HL-60/S4 treated with retinoic acid at 250 ng/mL for 4 days and 3 days (cell line): ENCODE results near the gene SCRN1.
"Not testable (repeated sequence)": the region's sequence is repeated elsewhere in the genome, so short reads cannot be mapped to it uniquely, and the experiment has no call there.

ENCODE experiments used
- in situ Hi-C: fragments of 300-500 bp; cut with MboI; formaldehyde crosslinking; loops from 2 replicates; pipeline ENCODE4 v1.7.0; 2022; ENCODE audit warnings: low sequenced_read_pairs

Gene SCRN1

GRCh38 chr7:29893351-29893965 is 96.1 kb downstream of the SCRN1 start:
- in situ Hi-C loops, result no loop called here

DNA sequence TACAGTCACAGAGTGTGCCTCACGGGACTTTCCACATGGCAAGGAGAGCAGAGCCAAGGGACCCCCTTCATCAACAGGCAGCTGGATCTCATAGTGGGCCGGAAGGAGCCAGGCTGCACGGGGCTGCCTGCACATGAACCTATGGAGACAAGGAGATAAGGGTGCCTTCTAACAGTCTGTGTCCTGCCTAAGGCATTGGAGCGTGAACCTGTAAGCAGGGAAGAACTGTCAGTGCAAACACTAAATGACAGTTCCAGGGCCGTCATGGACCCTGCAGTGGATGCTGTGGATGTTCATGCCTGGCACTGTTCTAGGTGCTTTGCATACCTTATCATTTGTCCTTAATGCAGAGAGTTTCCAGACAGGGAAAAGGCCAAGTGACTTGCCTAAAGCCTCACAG is 97.4 kb downstream of the SCRN1 start:
- in situ Hi-C loops, result no loop called here

DNA sequence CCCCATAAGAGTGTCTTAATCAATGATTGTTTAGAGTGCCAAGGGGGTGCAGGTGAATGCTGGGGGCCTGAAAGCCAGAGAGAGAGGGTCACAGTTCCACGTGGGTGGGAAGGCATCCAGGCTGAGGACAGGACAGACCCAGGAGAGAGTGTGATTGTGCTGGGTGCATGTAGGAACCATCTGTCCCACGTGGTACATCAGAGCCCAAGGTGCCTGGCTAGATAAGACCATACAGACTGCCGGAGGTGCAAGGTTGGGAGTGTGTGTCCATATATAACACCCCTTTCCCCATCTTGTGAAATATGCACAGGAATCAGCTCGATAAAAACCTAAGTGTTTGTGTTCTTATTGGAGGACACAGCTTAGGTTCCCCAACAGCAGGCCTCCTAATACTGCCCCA is 97.8 kb downstream of the SCRN1 start:
- in situ Hi-C loops, result no loop called here

- in situ Hi-C loops, result not testable (repeated sequence)
Measured at GRCh38 chr7:29890786-29891185, 98.8 kb downstream of the SCRN1 start.

- in situ Hi-C loops, result no loop called here
Measured at GRCh38 chr7:29890251-29890650, 99.3 kb downstream of the SCRN1 start.

DNA sequence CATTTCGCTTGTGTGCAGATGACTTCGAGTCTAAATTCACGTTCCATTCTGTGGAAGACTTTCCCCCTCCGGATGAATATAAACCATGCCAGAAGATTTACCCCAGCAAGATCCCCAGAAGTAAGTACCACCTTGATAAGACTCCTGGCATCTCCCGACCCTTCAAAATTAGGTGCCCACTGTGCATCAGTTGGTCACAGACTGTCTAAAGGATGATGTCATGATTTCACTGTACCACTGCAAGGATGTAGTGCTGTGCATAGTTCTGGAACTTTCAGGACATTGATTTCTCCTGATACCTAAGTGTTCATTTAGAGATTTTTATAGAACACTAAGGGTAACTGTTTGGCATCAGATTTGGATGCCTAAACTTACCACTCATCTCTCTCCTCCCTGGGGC is 100.3 kb downstream of the SCRN1 start:
- in situ Hi-C loops, result no loop called here

- in situ Hi-C loops, result no loop called here
Measured at GRCh38 chr7:29888006-29888405, 101.6 kb downstream of the SCRN1 start.

DNA sequence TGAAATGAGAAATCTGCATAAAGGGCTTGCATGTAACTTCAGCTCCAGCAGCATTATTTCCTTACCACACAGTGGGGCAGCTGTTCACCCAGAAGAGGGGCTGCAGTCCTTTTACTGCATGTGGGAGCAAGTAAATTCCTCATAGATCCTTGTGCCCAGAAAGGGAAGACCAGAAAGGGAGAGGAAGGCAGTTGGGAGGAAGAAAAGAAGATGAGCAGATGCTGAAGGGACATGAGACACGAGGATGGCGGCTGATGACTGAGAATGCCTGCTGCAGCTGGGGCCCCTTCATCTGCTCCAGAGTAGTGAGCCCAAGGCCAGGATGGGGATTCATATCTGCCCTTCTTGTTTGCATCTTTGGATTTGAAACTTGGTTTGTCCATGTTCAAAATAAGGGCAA is 102.8 kb downstream of the SCRN1 start:
- in situ Hi-C loops, result no loop called here

DNA sequence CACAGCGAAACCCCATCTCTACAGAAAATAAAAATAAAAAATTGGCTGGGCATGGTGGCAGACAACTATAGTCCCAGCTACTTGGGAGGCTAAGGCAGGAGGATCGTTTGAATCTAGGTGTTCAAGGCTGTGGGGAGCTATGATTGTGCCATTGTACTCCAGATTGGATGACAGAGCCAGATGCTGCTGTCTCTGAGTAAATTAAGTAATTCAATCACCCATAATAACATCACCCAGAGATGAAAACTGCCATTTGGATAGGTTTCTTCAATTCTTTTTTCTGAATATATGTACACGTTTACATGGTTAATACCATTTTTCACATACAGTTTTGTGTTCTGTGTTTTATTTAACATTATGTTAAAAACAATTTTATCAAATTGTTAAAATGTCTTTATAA is 104.0 kb downstream of the SCRN1 start:
- in situ Hi-C loops, result no loop called here

GRCh38 chr7:29884399-29885272 is 105.0 kb downstream of the SCRN1 start:
- in situ Hi-C loops, result no loop called here

DNA sequence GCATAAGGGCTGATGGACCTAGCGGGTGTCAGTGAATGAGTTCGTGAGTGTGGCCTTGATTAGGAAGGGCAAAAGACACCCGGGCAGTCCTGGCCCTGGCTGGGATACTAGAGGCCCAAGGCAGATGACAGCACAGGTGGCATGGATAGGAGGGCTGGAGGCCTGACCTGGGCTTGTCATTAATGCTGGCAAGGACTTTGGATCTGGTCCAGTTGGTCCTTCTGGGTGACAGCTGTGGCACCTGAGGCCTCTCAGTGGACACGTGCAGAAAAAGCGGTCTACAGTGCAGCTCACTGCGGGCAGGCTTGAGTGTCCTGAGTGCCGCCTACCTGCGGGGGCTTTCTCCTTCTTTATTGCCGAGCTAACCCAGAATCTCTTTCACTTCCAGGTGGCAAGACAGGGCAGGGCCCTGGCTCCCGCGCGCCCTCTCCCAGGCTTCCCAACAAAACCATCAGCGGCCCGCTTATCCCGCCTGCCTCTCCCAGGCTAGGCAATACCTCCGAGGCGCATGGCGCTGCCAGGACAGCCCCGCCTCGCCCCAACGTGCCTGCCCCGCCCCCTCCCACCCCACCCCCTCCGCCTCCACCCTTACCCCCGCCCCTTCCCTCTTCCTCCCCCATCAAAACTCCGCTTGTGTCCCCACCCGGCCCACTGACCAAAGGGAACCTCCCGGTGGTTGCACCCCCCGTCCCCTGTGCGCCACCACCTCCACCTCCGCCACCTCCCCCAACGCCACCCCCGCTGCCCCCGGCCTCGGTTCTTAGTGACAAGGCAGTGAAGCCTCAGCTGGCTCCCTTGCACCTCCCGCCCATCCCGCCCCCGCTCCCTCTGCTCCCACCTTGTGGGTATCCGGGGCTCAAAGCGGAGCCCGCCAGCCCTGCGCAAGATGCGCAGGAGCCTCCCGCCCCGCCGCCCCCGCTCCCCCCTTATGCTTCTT is 105.9 kb downstream of the SCRN1 start:
- in situ Hi-C loops, result no loop called here

- in situ Hi-C loops, result no loop called here
Measured at GRCh38 chr7:29882481-29882880, 107.1 kb downstream of the SCRN1 start.

DNA sequence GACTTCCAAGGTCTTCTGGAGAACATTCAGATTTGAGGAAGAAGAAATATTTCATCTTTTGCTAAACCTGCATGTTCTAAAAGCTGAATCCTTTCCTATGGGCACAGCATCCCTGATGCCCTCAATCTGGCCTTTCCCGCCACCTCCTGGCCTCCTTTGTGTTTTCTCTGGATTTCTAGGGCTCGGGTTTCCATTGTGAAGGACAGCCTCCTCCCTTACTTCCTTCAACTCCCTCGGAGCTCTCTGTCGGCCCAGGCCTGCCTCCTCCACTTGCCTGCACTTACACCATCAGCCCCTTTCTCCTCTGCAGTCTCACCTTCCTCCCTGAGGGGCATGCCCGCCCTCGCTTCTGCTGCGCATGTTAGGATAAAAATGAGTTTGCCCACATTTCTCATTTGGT is 107.9 kb downstream of the SCRN1 start:
- in situ Hi-C loops, result no loop called here

GRCh38 chr7:29879609-29880008 is 110.0 kb downstream of the SCRN1 start:
- in situ Hi-C loops, result no loop called here

DNA sequence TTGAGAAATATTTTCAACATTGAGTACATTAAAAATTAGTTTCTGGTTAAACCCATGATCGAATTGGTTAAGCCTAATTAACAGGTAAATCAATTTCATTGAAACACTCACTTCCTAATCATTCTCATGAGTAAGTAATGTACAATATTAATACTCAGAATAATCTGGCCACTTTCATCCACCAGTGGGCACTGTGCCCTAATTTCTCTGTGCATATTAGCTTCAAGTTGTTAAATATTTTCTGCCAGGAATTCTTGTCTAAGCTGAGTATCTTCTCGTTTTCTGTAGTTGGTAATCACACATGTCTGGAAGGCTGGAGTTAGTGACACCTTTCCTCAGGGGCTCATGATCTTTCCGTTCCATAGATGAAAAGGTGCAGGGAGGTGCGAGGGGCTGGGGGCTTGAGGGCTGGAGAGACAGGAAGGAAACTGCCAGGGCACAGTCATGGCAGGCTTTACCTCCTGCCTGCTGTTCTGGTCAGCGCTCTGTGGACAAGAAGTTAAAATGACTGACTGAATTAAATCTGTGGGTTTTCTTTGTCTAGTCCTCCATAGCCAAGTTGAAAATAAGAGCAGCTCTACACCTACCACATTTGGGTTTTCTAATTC is 111.4 kb downstream of the SCRN1 start:
- in situ Hi-C loops, result no loop called here

DNA sequence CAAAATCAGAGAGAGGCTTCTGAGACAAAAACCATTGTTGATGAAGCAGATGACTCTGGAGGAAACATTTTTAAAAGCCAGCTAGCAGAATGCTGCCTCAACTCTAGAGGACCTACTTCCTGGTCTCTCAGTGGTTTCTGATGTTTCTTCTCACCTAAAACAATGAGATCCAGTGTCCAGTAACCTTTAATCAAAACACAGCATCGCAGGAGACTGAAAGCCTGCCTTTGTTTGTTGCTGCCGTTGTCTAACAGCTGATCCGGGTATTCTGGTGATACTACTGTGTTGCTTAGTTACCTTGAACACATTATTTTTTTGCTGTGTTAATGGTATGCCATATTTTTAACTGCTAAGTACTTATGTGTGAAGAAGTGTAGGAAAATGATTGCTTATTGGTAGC is 112.4 kb downstream of the SCRN1 start:
- in situ Hi-C loops, result no loop called here

GRCh38 chr7:29875741-29876140 is 113.9 kb downstream of the SCRN1 start:
- in situ Hi-C loops, result no loop called here

DNA sequence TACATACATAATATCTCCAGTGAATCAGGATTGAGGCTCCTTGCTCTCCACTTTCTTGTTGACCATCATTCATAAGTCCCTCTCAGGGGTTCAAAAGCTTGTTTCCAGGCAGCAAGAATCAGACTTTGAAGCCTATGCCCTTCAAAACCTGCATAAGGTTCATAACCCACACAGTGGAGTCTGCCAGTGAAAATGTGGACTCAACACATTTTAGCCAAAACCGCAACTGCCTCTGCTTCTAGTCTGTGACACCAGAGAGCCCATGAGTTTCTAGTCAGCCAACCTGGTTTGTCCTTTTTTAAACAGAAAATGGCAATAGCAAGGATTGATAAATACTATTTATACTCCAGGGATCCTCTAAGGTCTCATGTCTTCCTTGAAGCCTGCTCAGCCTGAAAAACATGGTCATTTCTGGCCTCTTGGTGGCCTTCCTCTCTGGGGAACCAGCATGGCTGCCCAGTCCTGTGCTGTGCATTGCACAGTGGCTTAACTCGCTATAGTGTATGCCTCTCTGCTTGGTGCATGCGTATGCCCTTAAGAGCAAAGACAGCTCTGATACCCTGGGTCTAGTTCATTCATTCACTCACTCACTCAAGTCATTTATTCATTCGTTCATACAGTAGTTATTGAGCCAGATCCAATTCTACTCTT is 115.8 kb downstream of the SCRN1 start:
- in situ Hi-C loops, result no loop called here

DNA sequence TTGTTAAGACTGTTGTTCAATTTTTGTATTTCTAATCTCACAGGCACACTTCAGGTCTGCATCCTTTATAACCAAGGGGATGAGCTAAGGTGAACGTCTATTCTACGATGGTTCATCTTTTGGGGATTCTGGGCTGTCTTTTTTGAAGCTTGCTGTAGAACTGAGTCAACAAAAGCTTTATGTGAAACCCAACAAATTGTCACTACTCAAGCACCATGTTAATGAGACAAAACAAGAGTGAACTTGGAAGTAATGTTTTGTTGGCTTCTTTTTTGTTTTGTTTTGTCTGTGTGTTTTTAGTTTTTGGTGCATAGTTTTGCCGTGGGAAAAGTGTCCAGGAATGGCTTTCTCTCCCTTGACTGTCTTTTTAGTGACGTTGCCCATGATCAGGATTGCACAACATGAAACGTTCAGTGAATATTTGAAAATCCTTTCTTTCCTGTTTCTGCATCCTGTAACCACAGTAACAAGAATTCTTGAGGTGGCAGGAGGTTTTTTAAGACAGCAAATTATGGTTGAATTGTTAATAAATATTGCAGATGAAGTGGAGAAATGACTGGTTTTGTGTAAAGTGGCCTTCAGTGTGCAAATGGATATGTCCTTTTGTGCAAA is 117.7 kb downstream of the SCRN1 start:
- in situ Hi-C loops, result no loop called here
